Measurements from ENCODE around the gene L1CAM.

The L1CAM gene

GRCh38 chrX:153903238-153903980 lies 17.4 kb upstream of the L1CAM start (continued):
- TF ChIP-seq, protein P1, sequence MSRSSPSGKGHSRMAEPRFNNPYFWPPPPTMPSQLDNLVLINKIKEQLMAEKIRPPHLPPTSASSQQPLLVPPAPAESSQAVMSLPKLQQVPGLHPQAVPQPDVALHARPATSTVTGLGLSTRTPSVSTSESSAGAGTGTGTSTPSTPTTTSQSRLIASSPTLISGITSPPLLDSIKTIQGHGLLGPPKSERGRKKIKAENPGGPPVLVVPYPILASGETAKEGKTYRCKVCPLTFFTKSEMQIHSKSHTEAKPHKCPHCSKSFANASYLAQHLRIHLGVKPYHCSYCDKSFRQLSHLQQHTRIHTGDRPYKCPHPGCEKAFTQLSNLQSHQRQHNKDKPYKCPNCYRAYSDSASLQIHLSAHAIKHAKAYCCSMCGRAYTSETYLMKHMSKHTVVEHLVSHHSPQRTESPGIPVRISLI (tag by site-specific recombination; IDR thresholded peaks at IDR 0.05): no peak
- TF ChIP-seq PRDM1 (tag by site-specific recombination; IDR thresholded peaks at IDR 0.05) (no peak), ZNF174 (tag by site-specific recombination; IDR thresholded peaks at IDR 0.05) (no peak), ZSCAN4 (tag by site-specific recombination; IDR thresholded peaks at IDR 0.05) (0 out of 2 replicates have a peak, but pooled peaks have one; percentile 22)

DNA sequence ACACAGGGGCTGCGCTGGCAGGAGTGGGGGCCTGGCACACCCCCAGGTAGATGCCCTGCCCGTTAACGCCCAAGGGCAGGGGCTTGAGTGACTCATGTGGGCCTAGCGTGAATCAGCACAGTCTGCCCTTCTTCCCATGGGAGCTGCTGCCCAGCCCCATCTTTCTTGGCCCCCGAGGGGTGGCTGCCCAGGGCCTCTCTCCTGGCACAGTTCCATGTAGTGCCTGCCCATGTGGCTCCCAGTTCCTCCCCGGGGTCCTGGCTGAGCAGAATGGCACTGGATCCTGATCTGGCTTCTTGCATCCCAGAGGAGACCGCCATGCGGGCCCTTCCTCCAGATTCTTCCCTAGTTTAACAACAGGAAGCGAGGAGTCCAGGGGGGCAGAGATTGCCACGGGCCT lies 16.4 kb upstream of the L1CAM start:
- Histone ChIP-seq H3K27ac (ENCODE audit: extremely low read depth, low read depth, low read length) (no peak overlapping the region), H3K4me1 (ENCODE audit: control insufficient read depth, insufficient read depth, low read length) (no peaks in the 10 kb centered on the region), H3K36me3 (ENCODE audit: control insufficient read depth in 2 of 2, insufficient read depth in 1 of 2, low read length in 2 of 2) (no peaks in the 10 kb centered on the region), H3K9me3 (ENCODE audit: control insufficient read depth, insufficient read depth, low read depth, low read length) (no peaks in the 10 kb centered on the region; the same call in 1 of the 2 replicates), H3K4me3 (ENCODE audit: low read depth, low read length) (no peak overlapping the region)
- no peak for TF ChIP-seq EGR2 (tag by site-specific recombination; IDR thresholded peaks at IDR 0.05; ENCODE audit: low read depth)
- no peak for TF ChIP-seq YY1 (tag by site-specific recombination; IDR thresholded peaks at IDR 0.05)
- TF ChIP-seq, protein P2, sequence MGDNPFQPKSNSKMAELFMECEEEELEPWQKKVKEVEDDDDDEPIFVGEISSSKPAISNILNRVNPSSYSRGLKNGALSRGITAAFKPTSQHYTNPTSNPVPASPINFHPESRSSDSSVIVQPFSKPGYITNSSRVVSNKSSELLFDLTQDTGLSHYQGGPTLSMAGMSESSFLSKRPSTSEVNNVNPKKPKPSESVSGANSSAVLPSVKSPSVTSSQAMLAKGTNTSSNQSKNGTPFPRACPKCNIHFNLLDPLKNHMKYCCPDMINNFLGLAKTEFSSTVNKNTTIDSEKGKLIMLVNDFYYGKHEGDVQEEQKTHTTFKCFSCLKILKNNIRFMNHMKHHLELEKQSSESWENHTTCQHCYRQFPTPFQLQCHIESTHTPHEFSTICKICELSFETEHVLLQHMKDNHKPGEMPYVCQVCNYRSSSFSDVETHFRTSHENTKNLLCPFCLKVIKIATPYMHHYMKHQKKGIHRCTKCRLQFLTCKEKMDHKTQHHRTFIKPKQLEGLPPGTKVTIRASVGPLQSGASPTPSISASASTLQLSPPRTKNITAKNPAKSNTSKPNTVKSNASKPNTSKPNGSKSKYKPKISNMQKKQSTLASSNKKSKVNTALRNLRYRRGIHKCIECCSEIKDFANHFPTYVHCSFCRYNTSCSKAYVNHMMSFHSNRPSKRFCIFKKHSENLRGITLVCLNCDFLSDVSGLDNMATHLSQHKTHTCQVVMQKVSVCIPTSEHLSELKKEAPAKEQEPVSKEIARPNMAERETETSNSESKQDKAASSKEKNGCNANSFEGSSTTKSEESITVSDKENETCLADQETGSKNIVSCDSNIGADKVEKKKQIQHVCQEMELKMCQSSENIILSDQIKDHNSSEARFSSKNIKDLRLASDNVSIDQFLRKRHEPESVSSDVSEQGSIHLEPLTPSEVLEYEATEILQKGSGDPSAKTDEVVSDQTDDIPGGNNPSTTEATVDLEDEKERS (tag by site-specific recombination; IDR thresholded peaks at IDR 0.05): no peak
- TF ChIP-seq GLIS2 (tag by site-specific recombination; IDR thresholded peaks at IDR 0.05): peak; percentile 41; the same call in 1 of the 2 replicates
- TF ChIP-seq GLIS1 (tag by site-specific recombination; IDR thresholded peaks at IDR 0.05): peak; percentile 58; the same call in 1 of the 2 replicates
- TF ChIP-seq KLF1 (tag by site-specific recombination; IDR thresholded peaks at IDR 0.05): peak; percentile 91
- peak; percentile 61 for TF ChIP-seq ZIC2 (tag by site-specific recombination; IDR thresholded peaks at IDR 0.05)
- TF ChIP-seq, protein P3, sequence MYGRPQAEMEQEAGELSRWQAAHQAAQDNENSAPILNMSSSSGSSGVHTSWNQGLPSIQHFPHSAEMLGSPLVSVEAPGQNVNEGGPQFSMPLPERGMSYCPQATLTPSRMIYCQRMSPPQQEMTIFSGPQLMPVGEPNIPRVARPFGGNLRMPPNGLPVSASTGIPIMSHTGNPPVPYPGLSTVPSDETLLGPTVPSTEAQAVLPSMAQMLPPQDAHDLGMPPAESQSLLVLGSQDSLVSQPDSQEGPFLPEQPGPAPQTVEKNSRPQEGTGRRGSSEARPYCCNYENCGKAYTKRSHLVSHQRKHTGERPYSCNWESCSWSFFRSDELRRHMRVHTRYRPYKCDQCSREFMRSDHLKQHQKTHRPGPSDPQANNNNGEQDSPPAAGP (tag by site-specific recombination; IDR thresholded peaks at IDR 0.05): peak; percentile 97
- TF ChIP-seq, protein P4, sequence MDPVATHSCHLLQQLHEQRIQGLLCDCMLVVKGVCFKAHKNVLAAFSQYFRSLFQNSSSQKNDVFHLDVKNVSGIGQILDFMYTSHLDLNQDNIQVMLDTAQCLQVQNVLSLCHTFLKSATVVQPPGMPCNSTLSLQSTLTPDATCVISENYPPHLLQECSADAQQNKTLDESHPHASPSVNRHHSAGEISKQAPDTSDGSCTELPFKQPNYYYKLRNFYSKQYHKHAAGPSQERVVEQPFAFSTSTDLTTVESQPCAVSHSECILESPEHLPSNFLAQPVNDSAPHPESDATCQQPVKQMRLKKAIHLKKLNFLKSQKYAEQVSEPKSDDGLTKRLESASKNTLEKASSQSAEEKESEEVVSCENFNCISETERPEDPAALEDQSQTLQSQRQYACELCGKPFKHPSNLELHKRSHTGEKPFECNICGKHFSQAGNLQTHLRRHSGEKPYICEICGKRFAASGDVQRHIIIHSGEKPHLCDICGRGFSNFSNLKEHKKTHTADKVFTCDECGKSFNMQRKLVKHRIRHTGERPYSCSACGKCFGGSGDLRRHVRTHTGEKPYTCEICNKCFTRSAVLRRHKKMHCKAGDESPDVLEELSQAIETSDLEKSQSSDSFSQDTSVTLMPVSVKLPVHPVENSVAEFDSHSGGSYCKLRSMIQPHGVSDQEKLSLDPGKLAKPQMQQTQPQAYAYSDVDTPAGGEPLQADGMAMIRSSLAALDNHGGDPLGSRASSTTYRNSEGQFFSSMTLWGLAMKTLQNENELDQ (tag by site-specific recombination; IDR thresholded peaks at IDR 0.05; ENCODE audit: low read depth): no peak
- ChIA-PET CTCF (no interaction called here), POLR2A (no interaction called here)

- ChIA-PET CTCF (no interaction called here), POLR2A (interaction anchor here (1.2 kb wide), 1 partner anchor 26 kb away, joined by 3 read pairs; no protein-coding TSS in a partner anchor)
- Histone ChIP-seq H3K27ac (ENCODE audit: extremely low read depth, low read depth, low read length) (no peak overlapping the region), H3K4me1 (ENCODE audit: control insufficient read depth, insufficient read depth, low read length) (no peaks in the 10 kb centered on the region), H3K4me3 (ENCODE audit: low read depth, low read length) (no peak overlapping the region), H3K9me3 (ENCODE audit: control insufficient read depth, insufficient read depth, low read depth, low read length) (no peaks in the 10 kb centered on the region; the same call in 1 of the 2 replicates), H3K36me3 (ENCODE audit: control insufficient read depth in 2 of 2, insufficient read depth in 1 of 2, low read length in 2 of 2) (no peaks in the 10 kb centered on the region)
- no peak for TF ChIP-seq ZNF394 (tag by site-specific recombination; IDR thresholded peaks at IDR 0.05; ENCODE audit: borderline replicate concordance)
- 0 out of 2 replicates have a peak, but pooled peaks have one; percentile 0 for TF ChIP-seq ZNF658 (tag by site-specific recombination; IDR thresholded peaks at IDR 0.05)
- TF ChIP-seq ZBTB17 (tag by site-specific recombination; IDR thresholded peaks at IDR 0.05): no peak
- TF ChIP-seq ZNF335 (tag by site-specific recombination; conservative IDR thresholded peaks at IDR 0.05): peak; percentile 41; the same call in 1 of the 2 replicates
- TF ChIP-seq, protein P5, sequence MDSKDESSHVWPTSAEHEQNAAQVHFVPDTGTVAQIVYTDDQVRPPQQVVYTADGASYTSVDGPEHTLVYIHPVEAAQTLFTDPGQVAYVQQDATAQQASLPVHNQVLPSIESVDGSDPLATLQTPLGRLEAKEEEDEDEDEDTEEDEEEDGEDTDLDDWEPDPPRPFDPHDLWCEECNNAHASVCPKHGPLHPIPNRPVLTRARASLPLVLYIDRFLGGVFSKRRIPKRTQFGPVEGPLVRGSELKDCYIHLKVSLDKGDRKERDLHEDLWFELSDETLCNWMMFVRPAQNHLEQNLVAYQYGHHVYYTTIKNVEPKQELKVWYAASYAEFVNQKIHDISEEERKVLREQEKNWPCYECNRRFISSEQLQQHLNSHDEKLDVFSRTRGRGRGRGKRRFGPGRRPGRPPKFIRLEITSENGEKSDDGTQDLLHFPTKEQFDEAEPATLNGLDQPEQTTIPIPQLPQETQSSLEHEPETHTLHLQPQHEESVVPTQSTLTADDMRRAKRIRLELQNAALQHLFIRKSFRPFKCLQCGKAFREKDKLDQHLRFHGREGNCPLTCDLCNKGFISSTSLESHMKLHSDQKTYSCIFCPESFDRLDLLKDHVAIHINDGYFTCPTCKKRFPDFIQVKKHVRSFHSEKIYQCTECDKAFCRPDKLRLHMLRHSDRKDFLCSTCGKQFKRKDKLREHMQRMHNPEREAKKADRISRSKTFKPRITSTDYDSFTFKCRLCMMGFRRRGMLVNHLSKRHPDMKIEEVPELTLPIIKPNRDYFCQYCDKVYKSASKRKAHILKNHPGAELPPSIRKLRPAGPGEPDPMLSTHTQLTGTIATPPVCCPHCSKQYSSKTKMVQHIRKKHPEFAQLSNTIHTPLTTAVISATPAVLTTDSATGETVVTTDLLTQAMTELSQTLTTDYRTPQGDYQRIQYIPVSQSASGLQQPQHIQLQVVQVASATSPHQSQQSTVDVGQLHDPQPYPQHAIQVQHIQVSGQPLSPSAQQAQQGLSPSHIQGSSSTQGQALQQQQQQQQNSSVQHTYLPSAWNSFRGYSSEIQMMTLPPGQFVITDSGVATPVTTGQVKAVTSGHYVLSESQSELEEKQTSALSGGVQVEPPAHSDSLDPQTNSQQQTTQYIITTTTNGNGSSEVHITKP (tag by site-specific recombination; IDR thresholded peaks at IDR 0.05): peak; percentile 87
Measured at GRCh38 chrX:153901753-153902140, 15.8 kb upstream of the L1CAM start.

Data from HEK293 (cell line).